ENCODE results near the gene CCDC9. TPM values are rescaled to one million over a fixed set of nuclear protein-coding genes. Genes with fewer than 3 reads are reported as not detected.

The CCDC9 gene
- 10 to 100 TPM; 24.4 to 27.0 TPM for total RNA-seq

DNA sequence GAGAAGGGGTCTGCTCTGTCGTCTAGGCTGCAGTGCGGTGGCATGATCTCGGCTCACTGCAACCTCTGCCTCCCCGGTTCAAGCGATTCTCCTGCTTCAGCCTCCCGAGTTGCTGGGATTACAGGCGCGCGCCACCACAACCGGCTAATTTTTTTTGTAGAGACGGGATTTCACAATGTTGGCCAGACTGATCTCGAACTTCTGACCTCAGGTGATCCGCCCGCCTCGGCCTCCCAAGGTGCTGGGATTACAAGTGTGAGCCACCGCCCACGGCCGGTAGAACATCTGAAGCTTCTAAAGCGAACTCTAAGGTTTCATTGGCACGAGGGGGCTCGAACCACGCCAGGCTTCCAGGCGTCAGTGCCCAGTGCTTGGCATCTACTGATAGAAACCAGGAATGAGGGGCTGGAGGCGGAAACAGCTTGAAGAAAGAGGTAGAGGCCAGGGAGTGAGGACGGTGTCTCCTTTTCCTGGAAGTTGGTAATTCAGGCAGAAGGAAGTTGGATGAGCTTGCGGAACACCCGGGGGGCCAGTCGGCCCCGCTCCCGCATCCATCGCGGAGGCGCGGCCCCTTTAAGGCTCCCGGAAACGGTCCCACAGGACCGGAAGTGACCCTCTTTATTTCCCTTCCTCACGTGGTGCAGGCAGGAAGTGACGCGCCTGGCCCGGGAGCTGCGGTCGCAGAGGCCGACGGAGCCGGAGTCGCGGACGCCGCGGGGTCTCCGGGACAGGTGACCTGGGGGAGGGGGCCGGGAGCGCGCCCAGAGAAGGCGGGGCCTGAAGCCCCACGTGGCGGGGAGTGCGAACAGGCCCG lies at the start of gene CCDC9:
Gene CCDC9 (plus strand): TSS at position 647 of the 814 bp plus-strand sequence. CDS start 1,876 bp downstream, outside the sequence.
- CTCF ChIA-PET = interaction anchor here (0.8 to 5.9 kb wide), 7 partner anchors 9 to 143 kb away, joined by 3 to 54 read pairs (median 5); partner anchors contain the start of gene ZC3H4
- TF ChIP-seq, protein P1, sequence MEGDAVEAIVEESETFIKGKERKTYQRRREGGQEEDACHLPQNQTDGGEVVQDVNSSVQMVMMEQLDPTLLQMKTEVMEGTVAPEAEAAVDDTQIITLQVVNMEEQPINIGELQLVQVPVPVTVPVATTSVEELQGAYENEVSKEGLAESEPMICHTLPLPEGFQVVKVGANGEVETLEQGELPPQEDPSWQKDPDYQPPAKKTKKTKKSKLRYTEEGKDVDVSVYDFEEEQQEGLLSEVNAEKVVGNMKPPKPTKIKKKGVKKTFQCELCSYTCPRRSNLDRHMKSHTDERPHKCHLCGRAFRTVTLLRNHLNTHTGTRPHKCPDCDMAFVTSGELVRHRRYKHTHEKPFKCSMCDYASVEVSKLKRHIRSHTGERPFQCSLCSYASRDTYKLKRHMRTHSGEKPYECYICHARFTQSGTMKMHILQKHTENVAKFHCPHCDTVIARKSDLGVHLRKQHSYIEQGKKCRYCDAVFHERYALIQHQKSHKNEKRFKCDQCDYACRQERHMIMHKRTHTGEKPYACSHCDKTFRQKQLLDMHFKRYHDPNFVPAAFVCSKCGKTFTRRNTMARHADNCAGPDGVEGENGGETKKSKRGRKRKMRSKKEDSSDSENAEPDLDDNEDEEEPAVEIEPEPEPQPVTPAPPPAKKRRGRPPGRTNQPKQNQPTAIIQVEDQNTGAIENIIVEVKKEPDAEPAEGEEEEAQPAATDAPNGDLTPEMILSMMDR (IDR thresholded peaks at IDR 0.05) = no peak
- intact Hi-C loops (cut with micrococcal nuclease) = loop anchor here (2.0 kb wide), 1 partner anchor 17 kb away; no protein-coding TSS in a partner anchor

DNA sequence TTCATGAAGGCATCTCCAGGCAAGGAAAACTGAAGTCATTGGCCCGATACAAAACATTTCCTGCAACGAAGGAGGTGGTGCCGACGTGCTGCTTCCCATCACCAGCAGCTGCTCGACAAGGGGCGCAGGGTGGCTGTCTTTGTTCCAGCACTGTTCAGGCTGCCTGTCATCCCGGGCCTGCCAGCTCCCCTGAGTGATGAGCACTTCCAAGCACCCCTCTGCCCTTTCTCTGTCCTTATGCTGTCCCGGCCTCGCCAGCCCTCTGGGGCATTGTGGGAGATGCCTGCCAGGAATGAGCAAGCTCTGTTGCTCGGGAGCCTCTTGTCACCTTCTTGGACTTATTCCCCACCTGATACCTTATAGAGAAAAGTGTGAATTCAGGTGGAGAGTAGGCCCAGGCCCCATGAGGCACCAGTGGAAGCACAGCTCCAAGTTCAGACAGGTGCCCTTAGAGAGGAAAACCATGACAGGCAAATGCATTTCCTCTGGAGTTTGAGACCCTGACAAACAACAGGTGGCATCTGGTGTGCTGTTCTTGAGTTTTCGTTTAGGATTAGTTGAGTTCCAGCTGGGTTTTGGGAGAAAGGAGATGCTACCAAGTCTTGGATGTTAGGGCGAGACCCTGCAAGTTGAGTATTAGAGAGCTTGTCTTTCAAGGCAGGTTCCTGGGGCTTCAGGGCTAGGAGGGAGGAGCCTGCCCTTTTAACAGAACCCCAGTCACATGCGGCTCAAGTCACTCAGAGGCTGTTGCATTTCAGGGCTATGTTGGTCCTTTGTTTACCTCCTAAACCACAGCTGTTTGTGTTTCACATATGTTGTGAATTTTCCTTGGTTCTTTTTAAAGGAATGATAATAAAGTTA lies 46.8 kb upstream of the CCDC9 start:
- Mint-ChIP-seq H3K36me3 (ENCODE audit: low read depth) (peaks cover 33% of the 10 kb centered on the region), H3K4me1 (ENCODE audit: low read depth) (peaks cover 14% of the 10 kb centered on the region), H3K9me3 (no peaks in the 10 kb centered on the region), H3K4me3 (no peak overlapping the region), H3K27me3 (no peaks in the 10 kb centered on the region), H3K27ac (peak overlapping the region; percentile 55)
- CTCF ChIA-PET = interaction anchor here (0.9 to 11.2 kb wide), 24 partner anchors 10 to 199 kb away, joined by 3 to 399 read pairs (median 8); partner anchors contain the start of genes CCDC9 and SAE1
- POLR2A ChIA-PET = interaction anchor here (0.9 to 5.0 kb wide), 9 partner anchors 8 to 78 kb away, joined by 3 to 35 read pairs (median 8); partner anchors contain the start of gene CCDC9
- TF ChIP-seq, protein P1 (IDR thresholded peaks at IDR 0.05) = no peak
- intact Hi-C loops (cut with micrococcal nuclease) = loop anchor here (2.0 kb wide), 1 partner anchor 35 kb away; no protein-coding TSS in a partner anchor
- DNase-seq (no peak), ATAC-seq (no peak)

More for the DNA sequence above, at the start of gene CCDC9:
- peaks cover 35% of the 10 kb centered on the region for H3K4me1 Mint-ChIP-seq (ENCODE audit: low read depth)
- no peaks in the 10 kb centered on the region for H3K9me3 Mint-ChIP-seq
- DNase-seq (peak; percentile 98), ATAC-seq (peak; percentile 61)
- H3K27me3 Mint-ChIP-seq = no peaks in the 10 kb centered on the region
- peak within 1 kb of the TSS; percentile 84 for H3K4me3 Mint-ChIP-seq
- peak within 1 kb of the TSS; percentile 98 for H3K27ac Mint-ChIP-seq
- POLR2A ChIA-PET = interaction anchor here (0.8 to 3.6 kb wide), 16 partner anchors 11 to 145 kb away, joined by 3 to 45 read pairs (median 4); partner anchors contain the start of genes INAFM1 and ZC3H4
- H3K36me3 Mint-ChIP-seq (ENCODE audit: low read depth) = peaks cover 23% of the 10 kb centered on the region

DNA sequence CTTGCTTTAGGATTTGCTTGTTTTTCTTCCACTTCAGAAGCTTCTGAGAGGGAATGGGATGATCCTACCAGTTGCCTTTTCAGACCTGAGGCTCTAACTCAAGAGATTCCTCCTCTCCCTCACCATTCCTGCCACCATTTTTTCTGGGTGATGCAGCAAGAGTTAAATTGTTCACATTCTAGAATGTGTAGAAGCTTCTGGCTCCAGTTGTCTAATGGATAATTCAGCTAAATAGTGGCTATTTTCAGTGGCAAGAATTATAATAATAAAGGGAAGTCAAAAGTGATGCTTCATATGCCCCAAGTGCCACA lies 46.2 kb upstream of the CCDC9 start:
- H3K4me3 Mint-ChIP-seq = no peak overlapping the region
- peaks cover 14% of the 10 kb centered on the region for H3K4me1 Mint-ChIP-seq (ENCODE audit: low read depth)
- H3K9me3 Mint-ChIP-seq = no peaks in the 10 kb centered on the region
- H3K27ac Mint-ChIP-seq = peak overlapping the region; percentile 83
- TF ChIP-seq, protein P1 (IDR thresholded peaks at IDR 0.05) = no peak
- no peak for DNase-seq
- ChIA-PET CTCF (interaction anchor here (0.6 to 11.2 kb wide), 33 partner anchors 10 to 220 kb away, joined by 3 to 399 read pairs (median 8); partner anchors contain the start of genes CCDC9, INAFM1 and SAE1), POLR2A (interaction anchor here (0.9 to 5.0 kb wide), 13 partner anchors 9 to 96 kb away, joined by 3 to 35 read pairs (median 4); partner anchors contain the start of genes CCDC9 and ZC3H4)
- peaks cover 28% of the 10 kb centered on the region for H3K36me3 Mint-ChIP-seq (ENCODE audit: low read depth)
- H3K27me3 Mint-ChIP-seq = no peaks in the 10 kb centered on the region
- ATAC-seq = no peak
- intact Hi-C loops (cut with micrococcal nuclease) = loop anchor here (2.0 kb wide), 1 partner anchor 35 kb away; no protein-coding TSS in a partner anchor

DNA sequence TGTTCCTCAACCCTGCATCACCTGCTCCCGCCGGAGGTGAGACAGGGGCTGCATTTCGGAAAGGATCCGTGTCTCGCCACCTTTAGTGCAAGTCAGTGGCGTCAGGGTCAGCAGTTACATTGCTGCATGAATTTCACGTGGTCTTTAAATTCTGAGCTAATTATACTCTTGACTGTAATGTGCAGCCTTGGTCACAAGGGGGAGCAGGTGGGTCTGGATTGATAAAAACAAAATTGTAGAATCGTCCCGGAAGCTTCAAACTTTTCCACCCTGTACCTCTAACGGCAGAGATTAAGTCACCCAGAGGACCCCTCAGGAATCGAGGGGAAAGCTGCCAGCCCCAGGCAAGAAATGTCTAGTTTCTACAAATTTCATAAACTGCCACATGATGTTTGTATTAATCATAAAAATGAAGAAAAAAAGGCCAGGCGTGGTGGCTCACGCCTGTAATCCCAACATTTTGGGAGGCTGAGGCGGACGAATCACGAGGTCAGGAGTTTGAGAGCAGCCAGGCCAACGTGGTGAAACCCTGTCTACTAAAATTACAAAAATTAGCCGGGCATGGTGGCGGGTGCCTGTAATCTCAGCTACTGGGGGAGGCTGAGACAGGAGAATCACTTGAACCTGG lies 45.5 kb upstream of the CCDC9 start:
- intact Hi-C loops (cut with micrococcal nuclease) = loop anchor here (2.0 kb wide), 1 partner anchor 34 kb away; no protein-coding TSS in a partner anchor
- H3K4me1 Mint-ChIP-seq (ENCODE audit: low read depth) = peaks cover 14% of the 10 kb centered on the region
- no peaks in the 10 kb centered on the region for H3K27me3 Mint-ChIP-seq
- POLR2A ChIA-PET = interaction anchor here (0.9 to 5.0 kb wide), 14 partner anchors 10 to 97 kb away, joined by 3 to 35 read pairs (median 4); partner anchors contain the start of genes CCDC9 and ZC3H4
- peak overlapping the region; percentile 83 for H3K27ac Mint-ChIP-seq
- CTCF ChIA-PET = interaction anchor here (0.6 to 11.2 kb wide), 36 partner anchors 9 to 219 kb away, joined by 3 to 399 read pairs (median 6); partner anchors contain the start of genes CCDC9, INAFM1 and SAE1
- TF ChIP-seq, protein P1 (IDR thresholded peaks at IDR 0.05) = peak; percentile 85
- DNase-seq (peak; percentile 95), ATAC-seq (peak; percentile 97)
- H3K4me3 Mint-ChIP-seq = no peak overlapping the region
- peaks cover 26% of the 10 kb centered on the region for H3K36me3 Mint-ChIP-seq (ENCODE audit: low read depth)
- no peaks in the 10 kb centered on the region for H3K9me3 Mint-ChIP-seq
